Transverse colon (tissue), 4 donors: ENCODE data around the gene NUMBL.

Source experiments
- POLR2A ChIP-seq: fragments of 450-650 bp; IDR thresholded peaks from one replicate; pipeline ENCODE4 v1.6.1; 2016; ENCODE audit warnings: antibody characterized with exemption, mild to moderate bottlenecking, moderate library complexity
- POLR2AphosphoS5 ChIP-seq, 3 donors: sonication (generic); formaldehyde crosslinking; IDR thresholded peaks; one replicate each; pipeline ENCODE4 v1.6.1; 2016; ENCODE audit warnings: antibody characterized with exemption in 3 of 3
- TF ChIP-seq, protein P1 (sequence below), 5 experiments: fragments of 200-600 bp in 3 of 5; fragments of 450-650 bp in 2 of 5; sonication (generic) in 3 of 5; IDR thresholded peaks; 1 replicate in 2 of 5; 2 replicates in 3 of 5; pipeline ENCODE4 v1.5.1; 2016 to 2017; ENCODE audit warnings: antibody characterized with exemption in 5 of 5, inconsistent platforms in 3 of 5, mild to moderate bottlenecking in 2 of 5, moderate library complexity in 1 of 5

DNA sequence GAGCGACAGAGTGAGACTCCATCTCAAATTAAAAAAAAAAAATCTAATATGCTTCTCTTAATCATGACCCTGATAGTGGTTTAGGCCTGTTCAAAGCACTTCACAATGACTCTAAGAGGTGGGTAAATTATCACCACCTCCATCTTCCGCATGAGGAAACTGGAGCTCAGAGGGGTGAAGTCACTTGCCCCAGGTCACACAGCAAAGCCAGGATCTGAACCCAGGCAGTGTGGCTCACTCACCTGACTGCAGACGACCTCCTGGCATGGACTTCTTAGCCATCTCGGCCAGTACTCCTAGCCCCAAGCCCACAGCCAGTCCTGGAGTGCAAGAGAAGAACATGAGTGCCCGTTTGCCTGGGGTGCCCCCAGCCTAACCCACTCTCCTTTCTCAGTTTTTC lies 19.4 kb upstream of the NUMBL start:
- TF ChIP-seq POLR2AphosphoS5 (IDR thresholded peaks at IDR 0.05) (no peak), POLR2A (no peak)
- TF ChIP-seq, protein P1, sequence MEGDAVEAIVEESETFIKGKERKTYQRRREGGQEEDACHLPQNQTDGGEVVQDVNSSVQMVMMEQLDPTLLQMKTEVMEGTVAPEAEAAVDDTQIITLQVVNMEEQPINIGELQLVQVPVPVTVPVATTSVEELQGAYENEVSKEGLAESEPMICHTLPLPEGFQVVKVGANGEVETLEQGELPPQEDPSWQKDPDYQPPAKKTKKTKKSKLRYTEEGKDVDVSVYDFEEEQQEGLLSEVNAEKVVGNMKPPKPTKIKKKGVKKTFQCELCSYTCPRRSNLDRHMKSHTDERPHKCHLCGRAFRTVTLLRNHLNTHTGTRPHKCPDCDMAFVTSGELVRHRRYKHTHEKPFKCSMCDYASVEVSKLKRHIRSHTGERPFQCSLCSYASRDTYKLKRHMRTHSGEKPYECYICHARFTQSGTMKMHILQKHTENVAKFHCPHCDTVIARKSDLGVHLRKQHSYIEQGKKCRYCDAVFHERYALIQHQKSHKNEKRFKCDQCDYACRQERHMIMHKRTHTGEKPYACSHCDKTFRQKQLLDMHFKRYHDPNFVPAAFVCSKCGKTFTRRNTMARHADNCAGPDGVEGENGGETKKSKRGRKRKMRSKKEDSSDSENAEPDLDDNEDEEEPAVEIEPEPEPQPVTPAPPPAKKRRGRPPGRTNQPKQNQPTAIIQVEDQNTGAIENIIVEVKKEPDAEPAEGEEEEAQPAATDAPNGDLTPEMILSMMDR (IDR thresholded peaks at IDR 0.05), result no peak
